Measurements from ENCODE around the gene SPATA2. TPM values are rescaled to one million over a fixed set of nuclear protein-coding genes. Genes with fewer than 3 reads are reported as not detected.

SPATA2 gene
- total RNA-seq, 1 donor from 2014 or later: 3.2 TPM

DNA sequence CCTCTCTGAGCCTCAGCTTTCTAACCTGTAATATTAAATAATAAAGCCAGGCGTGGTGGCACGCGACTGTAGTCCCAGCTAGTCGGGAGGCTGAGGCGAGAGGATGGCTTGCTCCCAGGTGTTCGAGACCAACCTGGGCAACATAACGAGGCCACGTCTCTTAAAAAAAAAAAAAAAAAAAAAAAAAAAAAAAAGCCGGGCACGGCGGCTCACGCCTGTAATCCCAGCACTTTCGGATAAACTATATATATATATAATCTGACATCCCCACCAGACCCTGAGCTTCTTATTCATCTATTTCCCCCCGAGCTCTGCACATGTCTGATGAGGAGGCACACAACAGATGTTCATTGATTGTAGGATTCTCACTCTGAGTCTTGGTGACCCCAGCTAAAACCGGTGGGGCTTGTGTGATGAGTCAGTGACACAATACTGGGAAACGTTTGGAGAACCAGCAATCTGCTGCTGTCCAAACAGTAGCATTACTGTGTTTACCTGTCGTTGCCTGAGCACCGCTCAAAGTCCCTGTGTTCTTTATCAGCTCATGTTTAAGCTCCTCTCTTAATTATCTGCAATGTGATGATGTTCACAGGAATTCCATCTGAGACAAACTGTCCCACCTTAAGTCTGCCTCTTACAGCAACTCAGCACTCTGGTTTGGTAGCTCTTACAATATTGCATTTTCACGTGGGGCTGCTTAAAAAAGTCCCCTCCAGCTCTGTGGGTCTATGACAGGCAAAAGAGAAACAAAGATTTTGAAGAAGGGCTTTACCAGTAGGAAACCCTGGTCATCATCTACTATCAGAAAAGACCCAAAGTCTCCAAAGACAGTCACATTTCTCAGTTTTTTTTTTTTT is 1.0 kb upstream of the SPATA2 start:
- TF ChIP-seq, protein P1, sequence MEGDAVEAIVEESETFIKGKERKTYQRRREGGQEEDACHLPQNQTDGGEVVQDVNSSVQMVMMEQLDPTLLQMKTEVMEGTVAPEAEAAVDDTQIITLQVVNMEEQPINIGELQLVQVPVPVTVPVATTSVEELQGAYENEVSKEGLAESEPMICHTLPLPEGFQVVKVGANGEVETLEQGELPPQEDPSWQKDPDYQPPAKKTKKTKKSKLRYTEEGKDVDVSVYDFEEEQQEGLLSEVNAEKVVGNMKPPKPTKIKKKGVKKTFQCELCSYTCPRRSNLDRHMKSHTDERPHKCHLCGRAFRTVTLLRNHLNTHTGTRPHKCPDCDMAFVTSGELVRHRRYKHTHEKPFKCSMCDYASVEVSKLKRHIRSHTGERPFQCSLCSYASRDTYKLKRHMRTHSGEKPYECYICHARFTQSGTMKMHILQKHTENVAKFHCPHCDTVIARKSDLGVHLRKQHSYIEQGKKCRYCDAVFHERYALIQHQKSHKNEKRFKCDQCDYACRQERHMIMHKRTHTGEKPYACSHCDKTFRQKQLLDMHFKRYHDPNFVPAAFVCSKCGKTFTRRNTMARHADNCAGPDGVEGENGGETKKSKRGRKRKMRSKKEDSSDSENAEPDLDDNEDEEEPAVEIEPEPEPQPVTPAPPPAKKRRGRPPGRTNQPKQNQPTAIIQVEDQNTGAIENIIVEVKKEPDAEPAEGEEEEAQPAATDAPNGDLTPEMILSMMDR (conservative IDR thresholded peaks at IDR 0.05; ENCODE audit: low read depth, low read length): no peak
- H3K4me3 ChIP-seq (ENCODE audit: low read depth, low read length): peak overlapping the region; percentile 99
- DNase-seq (ENCODE audit: low read depth): no peak

GRCh38 chr20:49915118-49915379 is 280 bp downstream of the SPATA2 start:
- DNase-seq (ENCODE audit: low read depth): no peak
- TF ChIP-seq, protein P1 (conservative IDR thresholded peaks at IDR 0.05; ENCODE audit: low read depth, low read length): no peak
- peak overlapping the region; percentile 99 for H3K4me3 ChIP-seq (ENCODE audit: low read depth, low read length)

DNA sequence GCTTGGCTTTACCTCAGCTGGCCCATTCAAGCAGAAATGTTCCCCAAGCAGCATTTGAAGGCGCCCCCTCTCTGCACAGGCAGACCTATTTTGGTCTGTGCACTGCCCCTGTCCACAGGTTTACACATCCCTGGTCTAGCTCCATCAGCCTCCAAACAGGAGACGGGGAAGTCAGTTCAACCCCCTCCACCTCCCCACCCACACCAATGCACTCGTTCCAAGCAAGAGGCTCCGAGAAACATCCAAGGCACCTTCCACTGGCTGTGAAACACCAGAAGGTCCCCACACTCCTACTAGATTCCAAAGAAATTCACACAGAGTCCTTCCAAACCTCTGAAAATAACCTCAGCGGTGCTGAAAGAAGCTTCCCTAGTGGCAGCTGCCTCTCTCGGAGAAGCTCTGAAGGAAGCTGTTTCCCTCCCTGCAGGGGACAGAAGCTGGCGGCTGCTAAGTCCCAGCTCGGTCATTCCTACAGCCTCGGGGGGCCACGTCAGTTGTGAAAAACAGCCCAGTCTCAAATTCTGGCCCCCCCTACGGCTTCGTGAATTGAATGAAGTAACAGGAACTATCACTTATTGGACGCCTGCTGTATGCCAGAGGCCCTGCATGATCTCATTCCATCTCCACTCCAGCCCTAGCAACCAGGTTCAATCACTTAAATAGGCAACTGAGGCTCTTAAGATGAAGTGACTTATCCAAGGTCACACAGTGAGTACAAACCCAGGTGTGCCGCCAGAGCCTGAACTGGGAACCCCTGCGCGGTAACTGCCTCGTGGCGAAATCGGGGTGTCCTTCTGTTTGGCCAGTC is 815 bp downstream of the SPATA2 start:
- peak overlapping the region; percentile 99 for H3K4me3 ChIP-seq (ENCODE audit: low read depth, low read length)
- TF ChIP-seq, protein P1 (conservative IDR thresholded peaks at IDR 0.05; ENCODE audit: low read depth, low read length): no peak
- no peak for DNase-seq (ENCODE audit: low read depth)

- no peak for DNase-seq (ENCODE audit: low read depth)
- TF ChIP-seq, protein P1 (conservative IDR thresholded peaks at IDR 0.05; ENCODE audit: low read depth, low read length): no peak
- H3K4me3 ChIP-seq (ENCODE audit: low read depth, low read length): peak overlapping the region; percentile 99
Observed at GRCh38 chr20:49913399-49914047, 1.8 kb downstream of the SPATA2 start.

DNA sequence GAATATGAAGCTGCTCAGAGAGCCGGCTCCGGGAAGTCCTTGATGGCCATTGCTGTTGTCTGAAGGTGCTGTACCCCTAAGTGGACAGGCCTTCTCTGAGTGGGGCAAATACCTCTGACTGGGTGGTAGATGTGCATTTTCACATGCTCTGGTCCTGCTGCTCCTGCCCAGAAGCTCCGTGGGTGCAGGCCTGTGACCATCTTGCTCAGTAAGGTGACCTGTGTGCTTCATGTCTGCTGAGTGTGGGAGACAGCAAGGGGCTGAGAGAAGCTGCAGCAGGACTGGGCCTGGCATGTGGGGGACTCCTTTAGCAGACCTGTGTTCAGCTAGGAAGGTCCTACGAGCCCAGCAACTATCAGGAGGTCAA is 5.0 kb downstream of the SPATA2 start:
- H3K4me3 ChIP-seq (ENCODE audit: low read depth, low read length): no peak overlapping the region
- DNase-seq (ENCODE audit: low read depth): no peak
- TF ChIP-seq, protein P1 (conservative IDR thresholded peaks at IDR 0.05; ENCODE audit: low read depth, low read length): no peak

GRCh38 chr20:49909499-49910339 is 5.6 kb downstream of the SPATA2 start:
- no peak for DNase-seq (ENCODE audit: low read depth)
- TF ChIP-seq, protein P1 (conservative IDR thresholded peaks at IDR 0.05; ENCODE audit: low read depth, low read length): peak; percentile 31
- no peak overlapping the region for H3K4me3 ChIP-seq (ENCODE audit: low read depth, low read length)
